HEK293T (cell line): ENCODE results near the gene FAM171A2.

ENCODE experiments used
- ARNT ChIP-seq: fragments of 450-650 bp; IDR thresholded peaks from 2 replicates; pipeline ENCODE4 v1.6.1; 2017; ENCODE audit warnings: mild to moderate bottlenecking
- BHLHE40 ChIP-seq: fragments of 450-650 bp; IDR thresholded peaks from 2 replicates; pipeline ENCODE4 v1.6.1; 2016; ENCODE audit warnings: mild to moderate bottlenecking, moderate library complexity, borderline replicate concordance
- FOXM1 ChIP-seq: fragments of 450-650 bp; IDR thresholded peaks from 2 replicates; pipeline ENCODE4 v1.6.1; 2017; ENCODE audit warnings: mild to moderate bottlenecking, borderline replicate concordance
- TARDBP ChIP-seq: fragments of 450-650 bp; IDR thresholded peaks from 2 replicates; pipeline ENCODE4 v1.6.1; 2016

DNA sequence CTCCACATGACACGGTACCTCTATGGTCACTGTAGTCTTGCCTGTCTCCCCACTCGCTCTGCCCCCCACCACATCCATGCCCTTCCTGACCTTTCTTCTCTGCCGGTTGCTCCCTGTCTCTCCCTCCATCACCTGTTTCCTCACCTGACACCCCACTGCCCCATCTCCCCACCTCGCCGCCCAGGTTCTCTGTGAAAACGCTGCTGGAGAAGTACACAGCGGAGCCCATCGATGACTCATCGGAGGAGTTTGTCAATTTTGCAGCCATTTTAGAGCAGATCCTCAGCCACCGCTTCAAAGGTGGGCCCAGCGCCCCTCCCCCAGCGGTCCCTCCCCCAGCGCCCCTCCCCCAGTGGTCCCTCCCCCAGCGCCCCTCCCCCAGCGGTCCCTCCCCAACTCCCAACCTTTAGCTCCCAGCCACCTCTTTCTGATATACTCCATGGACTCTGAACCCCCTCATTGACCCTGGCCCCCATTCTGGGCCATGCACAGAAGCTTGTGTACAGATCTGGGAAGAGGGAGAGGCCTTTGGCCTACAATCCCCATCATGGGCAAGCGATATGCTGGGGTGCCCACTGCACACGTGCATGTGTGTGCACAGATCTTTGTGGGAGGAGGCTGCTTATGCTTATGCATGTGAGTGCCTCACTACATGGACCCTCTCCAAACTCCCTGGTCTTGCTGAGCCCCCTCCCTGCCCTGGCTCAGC is 51.1 kb downstream of the FAM171A2 start:
- no peak for TF ChIP-seq FOXM1
- TF ChIP-seq TARDBP: no peak
- TF ChIP-seq BHLHE40: no peak
- TF ChIP-seq ARNT: no peak
